ENCODE results near the gene CTF1.
A peak's percentile ranks its signal among the peaks of the same experiment; 100 is the strongest.
"Not testable (repeated sequence)": the region's sequence is repeated elsewhere in the genome, so short reads cannot be mapped to it uniquely, and the experiment has no call there.

The CTF1 gene, protein sequence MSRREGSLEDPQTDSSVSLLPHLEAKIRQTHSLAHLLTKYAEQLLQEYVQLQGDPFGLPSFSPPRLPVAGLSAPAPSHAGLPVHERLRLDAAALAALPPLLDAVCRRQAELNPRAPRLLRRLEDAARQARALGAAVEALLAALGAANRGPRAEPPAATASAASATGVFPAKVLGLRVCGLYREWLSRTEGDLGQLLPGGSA

DNA sequence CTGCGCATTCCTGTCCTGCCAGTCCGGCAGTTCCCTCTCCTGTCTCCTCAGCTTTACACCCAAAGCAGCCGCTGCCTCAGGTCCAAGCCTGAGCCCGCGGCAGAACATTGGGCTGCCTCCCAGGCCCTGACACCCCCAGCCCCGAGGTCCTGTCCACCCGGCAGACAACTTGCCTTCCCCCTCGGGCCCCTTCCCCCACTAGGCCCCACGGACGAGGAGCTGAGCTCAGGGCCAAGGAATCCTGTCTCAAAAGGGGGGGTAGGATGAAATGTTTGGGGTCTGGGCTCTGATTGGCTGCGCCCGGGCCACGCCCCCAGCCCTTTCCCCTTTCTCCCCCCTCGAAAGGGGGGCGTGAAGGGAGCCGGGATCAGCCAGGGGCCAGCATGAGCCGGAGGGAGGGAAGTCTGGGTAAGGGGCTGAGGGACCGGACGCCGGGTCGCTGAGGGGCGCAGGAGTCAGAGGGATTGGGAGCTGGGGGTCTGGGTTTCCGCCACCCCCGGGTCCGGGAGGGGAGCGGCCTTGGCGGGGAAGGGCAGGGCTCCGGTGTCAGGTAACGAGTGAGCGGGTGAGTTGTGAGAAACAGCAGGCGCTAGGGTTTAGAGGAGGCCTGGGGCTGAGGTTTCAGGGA lies at the start of gene CTF1:
Gene CTF1, plus strand, starts transcription at position 354 of the 628 bp plus-strand sequence. Its CDS starts 30 bp downstream, at position 384.
- no peaks in the 10 kb centered on the region for H3K9me3 Mint-ChIP-seq
- peaks cover 51% of the 10 kb centered on the region for H3K4me1 Mint-ChIP-seq (ENCODE audit: low read depth)
- H3K27ac Mint-ChIP-seq, result peak within 1 kb of the TSS; percentile 92
- no peak for DNase-seq
- H3K4me3 Mint-ChIP-seq, result peak within 1 kb of the TSS; percentile 66
- H3K27me3 Mint-ChIP-seq, result no peaks in the 10 kb centered on the region
- H3K36me3 Mint-ChIP-seq (ENCODE audit: low read depth), result peaks cover 11% of the 10 kb centered on the region

DNA sequence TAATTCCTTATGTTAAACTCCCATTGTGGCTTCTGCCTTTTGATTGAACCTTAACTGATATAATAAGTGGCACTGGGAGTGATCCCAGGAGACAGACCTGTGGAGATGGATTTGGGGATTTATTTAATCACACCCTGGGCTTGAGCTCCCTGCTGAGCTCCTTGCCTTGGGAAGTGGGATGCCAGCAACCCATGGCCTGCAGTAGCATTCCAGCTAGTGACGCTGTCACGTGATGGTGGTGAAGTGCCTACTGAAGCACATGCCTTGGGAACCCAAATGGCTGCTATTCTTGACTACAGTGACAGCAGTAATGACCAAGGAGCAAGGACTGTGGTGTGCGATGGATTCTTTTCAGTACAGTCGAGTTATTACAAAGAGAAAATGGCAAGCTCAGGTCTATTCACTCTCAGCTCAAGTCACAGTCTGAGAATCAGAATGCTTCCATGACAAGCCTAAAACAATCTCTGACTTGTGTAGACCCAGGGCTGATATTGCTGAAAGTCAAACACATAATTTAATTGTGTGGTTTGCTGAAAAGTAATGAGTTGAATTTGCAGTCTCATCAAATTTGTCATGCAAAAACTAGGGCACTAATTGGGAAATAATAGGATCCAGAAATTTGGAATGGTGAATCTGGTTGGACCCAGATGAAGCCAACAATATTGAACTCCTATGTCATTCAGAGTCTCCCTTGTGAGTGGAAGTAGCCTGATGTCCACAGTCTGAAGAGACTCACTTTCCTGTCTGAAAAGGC lies 49.6 kb upstream of the CTF1 start:
- DNase-seq, result no peak
- no peaks in the 10 kb centered on the region for H3K9me3 Mint-ChIP-seq
- no peak overlapping the region for H3K27ac Mint-ChIP-seq
- no peaks in the 10 kb centered on the region for H3K27me3 Mint-ChIP-seq
- H3K4me1 Mint-ChIP-seq (ENCODE audit: low read depth), result peaks cover 12% of the 10 kb centered on the region
- no peaks in the 10 kb centered on the region for H3K36me3 Mint-ChIP-seq (ENCODE audit: low read depth)
- no peak overlapping the region for H3K4me3 Mint-ChIP-seq

DNA sequence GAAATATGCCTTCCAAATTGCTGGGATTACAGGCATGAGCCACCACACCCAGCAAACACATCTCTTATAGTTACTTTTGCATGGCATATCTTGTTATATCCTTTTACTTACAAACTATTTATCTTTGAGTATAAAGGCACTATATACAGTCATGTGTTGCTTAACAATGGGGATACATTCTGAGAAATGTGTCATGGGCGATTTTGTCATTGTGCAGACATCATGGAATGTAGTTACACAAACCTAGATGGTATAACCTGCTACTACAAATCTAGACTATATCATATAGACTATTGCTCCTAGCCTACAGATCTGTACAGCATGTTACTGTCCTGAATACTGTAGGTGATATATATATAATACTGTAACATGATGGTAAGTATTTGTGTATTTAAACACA lies 46.2 kb upstream of the CTF1 start:
- DNase-seq, result no peak
- Mint-ChIP-seq H3K4me3 (no peak overlapping the region), H3K27ac (no peak overlapping the region), H3K9me3 (no peaks in the 10 kb centered on the region), H3K4me1 (ENCODE audit: low read depth) (peaks cover 2% of the 10 kb centered on the region), H3K27me3 (no peaks in the 10 kb centered on the region), H3K36me3 (ENCODE audit: low read depth) (no peaks in the 10 kb centered on the region)

DNA sequence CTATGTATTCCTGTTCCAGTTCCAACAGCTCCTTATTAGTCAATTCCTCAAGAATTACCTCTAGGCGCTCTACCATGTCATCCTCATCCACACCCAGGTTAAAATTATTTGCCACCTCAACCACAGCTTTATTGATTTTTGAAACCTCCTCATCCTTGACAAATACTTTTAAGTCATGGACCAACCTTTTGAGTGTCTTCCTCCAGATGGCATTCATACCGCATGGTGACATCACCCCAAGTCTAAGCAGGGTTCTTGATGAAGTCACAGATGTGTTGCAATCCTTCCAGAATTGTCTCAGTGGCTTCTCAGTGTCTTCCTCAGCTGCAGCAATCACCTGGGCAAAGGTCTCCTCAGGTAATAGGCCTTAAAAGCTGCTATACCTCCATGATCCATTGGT lies 42.7 kb upstream of the CTF1 start:
- H3K4me1 Mint-ChIP-seq (ENCODE audit: low read depth), result no peaks in the 10 kb centered on the region
- no peak for DNase-seq
- H3K27me3 Mint-ChIP-seq, result no peaks in the 10 kb centered on the region
- H3K36me3 Mint-ChIP-seq (ENCODE audit: low read depth), result peaks cover 1% of the 10 kb centered on the region
- no peaks in the 10 kb centered on the region for H3K9me3 Mint-ChIP-seq
- H3K27ac Mint-ChIP-seq, result no peak overlapping the region
- no peak overlapping the region for H3K4me3 Mint-ChIP-seq

DNA sequence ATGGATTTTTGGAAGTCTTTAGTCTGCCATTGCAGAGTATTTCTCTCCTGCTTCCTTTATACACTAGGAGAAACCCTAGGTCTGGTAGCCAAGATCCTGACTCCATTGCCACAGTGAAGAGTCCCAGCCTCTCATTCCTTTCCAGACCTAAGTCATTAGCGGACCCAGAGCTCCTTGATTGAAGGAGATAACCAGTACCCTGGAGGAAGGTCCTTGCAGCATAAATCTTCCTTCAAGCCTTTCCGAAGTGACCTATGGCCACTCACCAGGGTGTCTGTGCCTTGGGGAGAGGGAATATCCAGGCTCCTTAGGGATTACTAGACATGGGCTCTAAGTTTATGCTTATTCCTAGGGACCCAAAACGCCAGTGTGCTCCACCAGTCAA lies 38.3 kb upstream of the CTF1 start:
- Mint-ChIP-seq H3K27ac (no peak overlapping the region), H3K27me3 (no peaks in the 10 kb centered on the region), H3K4me1 (ENCODE audit: low read depth) (no peaks in the 10 kb centered on the region), H3K4me3 (no peak overlapping the region), H3K36me3 (ENCODE audit: low read depth) (peaks cover 1% of the 10 kb centered on the region), H3K9me3 (no peaks in the 10 kb centered on the region)
- DNase-seq, result no peak

DNA sequence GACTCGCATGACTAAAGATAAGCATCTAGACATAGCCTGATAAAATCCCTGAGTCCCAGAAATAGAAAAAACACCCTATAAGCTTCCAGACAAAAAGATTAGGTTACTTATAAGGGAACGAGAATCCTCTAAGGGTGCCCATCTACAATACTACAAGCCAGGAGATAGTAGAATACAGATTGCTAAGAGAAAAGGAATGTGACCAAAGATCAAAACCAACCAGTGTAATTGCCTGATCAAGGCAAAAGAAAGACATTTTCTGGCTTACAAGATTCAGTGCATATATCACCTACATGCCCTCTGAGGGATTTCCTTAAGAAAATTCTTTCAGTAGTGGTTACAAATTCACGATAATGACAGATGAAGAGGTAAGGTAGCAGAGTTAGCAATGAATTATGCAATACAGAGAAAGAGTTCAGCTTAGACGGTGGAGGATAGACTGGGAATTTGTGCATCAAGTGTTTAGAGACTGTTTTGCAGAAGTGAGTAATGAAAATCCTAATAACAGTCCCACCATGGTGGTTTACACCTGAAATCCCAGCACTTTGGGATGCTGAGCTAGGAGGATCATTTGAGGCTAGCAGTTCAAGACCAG lies 37.5 kb upstream of the CTF1 start:
- no peak overlapping the region for H3K27ac Mint-ChIP-seq
- no peaks in the 10 kb centered on the region for H3K27me3 Mint-ChIP-seq
- DNase-seq, result no peak
- no peaks in the 10 kb centered on the region for H3K9me3 Mint-ChIP-seq
- no peak overlapping the region for H3K4me3 Mint-ChIP-seq
- no peaks in the 10 kb centered on the region for H3K4me1 Mint-ChIP-seq (ENCODE audit: low read depth)
- H3K36me3 Mint-ChIP-seq (ENCODE audit: low read depth), result peaks cover 1% of the 10 kb centered on the region

DNA sequence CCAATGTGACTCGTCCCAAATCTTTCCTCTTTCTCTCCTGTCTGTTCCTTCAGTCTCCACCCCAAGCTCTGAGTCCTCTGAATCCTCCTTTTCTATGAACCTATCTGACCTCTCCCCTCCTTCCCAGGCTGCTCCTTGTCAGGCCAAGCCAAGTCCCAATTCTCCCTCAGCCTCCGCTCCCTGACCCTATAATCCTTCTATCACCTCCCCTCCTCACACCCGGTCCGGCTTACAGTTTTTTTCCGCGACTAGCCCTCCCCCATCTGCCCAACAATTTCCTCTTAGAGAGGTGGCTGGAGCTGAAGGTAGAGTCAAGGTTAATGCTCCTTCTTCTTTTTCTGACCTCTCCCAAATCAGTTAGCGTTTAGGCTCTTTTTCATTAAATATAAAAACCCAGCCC lies 35.7 kb upstream of the CTF1 start:
- DNase-seq; H3K9me3 Mint-ChIP-seq; H3K27me3 Mint-ChIP-seq; H3K36me3 Mint-ChIP-seq (ENCODE audit: low read depth); H3K4me3 Mint-ChIP-seq; H3K27ac Mint-ChIP-seq; H3K4me1 Mint-ChIP-seq (ENCODE audit: low read depth): not testable (repeated sequence)

DNA sequence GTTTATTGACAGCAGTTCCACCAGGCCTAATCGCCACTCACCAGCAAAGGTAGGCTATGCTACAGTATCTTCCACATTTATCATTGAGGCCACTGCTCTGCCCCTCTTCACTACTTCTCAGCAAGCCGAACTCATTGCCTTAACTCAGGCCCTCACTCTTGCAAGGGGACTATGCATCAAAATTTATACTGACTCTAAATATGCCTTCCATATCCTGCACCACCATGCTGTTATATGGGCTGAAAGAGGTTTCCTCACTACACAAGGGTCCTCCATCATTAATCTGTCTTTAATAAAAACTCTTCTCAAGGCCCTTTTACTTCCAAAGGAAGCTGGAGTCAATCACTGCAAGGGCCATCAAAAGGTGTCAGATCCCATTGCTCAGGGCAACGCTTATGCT lies 33.2 kb upstream of the CTF1 start:
- not testable (repeated sequence) for H3K36me3 Mint-ChIP-seq (ENCODE audit: low read depth); H3K4me3 Mint-ChIP-seq; H3K27ac Mint-ChIP-seq; DNase-seq; H3K4me1 Mint-ChIP-seq (ENCODE audit: low read depth); H3K9me3 Mint-ChIP-seq; H3K27me3 Mint-ChIP-seq

DNA sequence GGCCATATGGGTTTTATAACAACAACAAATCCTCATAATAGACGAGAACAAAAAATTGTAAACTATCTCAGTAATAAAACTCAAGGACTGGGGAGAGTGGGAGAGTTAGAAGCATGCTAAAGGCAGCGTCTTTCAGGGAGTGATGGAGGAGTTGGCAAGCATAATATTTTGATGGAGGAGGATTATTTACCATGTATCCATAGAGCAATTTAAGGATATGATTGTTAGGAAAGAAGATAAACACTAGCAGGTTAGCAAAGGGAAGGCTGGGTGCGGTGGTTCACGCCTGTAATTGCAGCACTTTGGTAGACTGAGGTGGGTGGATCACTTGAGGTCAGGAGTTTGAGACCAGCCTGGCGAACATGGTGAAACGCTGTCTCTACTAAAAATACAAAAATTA lies 30.4 kb upstream of the CTF1 start:
- no peak for DNase-seq
- no peak overlapping the region for H3K27ac Mint-ChIP-seq
- H3K4me3 Mint-ChIP-seq, result no peak overlapping the region
- H3K4me1 Mint-ChIP-seq (ENCODE audit: low read depth), result no peaks in the 10 kb centered on the region
- no peaks in the 10 kb centered on the region for H3K9me3 Mint-ChIP-seq
- H3K36me3 Mint-ChIP-seq (ENCODE audit: low read depth), result no peaks in the 10 kb centered on the region
- H3K27me3 Mint-ChIP-seq, result no peaks in the 10 kb centered on the region

DNA sequence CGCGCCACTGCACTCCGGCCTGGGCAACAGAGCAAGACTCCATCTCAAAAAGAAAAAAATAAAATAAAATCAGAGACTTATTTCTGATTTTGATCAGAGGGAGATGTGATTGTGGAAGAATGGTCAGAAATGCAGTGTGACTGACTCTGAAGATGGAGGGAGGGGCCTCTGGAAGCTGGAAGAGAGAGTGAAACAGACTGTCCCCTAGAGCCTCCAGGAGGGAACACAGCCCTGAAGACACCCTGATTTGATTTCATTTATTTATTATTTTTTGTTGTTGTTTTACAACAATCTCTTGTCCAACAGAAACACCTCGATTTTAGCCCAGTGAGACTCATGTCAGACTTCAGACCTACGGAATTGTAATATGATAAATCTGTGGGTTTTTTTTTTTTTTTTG lies 28.7 kb upstream of the CTF1 start:
- Mint-ChIP-seq H3K36me3 (ENCODE audit: low read depth) (no peaks in the 10 kb centered on the region), H3K4me3 (no peak overlapping the region), H3K4me1 (ENCODE audit: low read depth) (peaks cover 7% of the 10 kb centered on the region), H3K9me3 (no peaks in the 10 kb centered on the region), H3K27me3 (no peaks in the 10 kb centered on the region), H3K27ac (no peak overlapping the region)
- DNase-seq, result no peak

DNA sequence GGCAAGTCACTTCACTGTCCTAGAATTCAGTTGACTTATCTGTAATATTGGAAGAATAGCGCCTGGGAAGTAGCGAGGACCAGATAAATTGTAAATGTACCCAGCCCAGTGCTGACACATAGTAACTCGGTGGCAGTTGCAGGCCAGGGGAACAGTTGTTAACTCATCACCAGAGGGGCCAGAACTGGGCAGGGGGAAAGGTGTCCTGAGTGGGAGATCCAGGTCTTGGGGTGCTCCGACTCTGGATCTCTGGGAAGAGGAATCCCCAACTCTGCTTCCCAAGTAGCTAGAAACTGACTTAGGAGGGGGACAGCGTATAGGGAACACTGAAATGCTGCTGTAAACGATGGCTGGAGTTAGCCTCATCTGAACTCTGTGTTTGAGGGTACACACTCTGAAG lies 25.5 kb upstream of the CTF1 start:
- DNase-seq, result no peak
- no peak overlapping the region for H3K27ac Mint-ChIP-seq
- no peaks in the 10 kb centered on the region for H3K9me3 Mint-ChIP-seq
- no peak overlapping the region for H3K4me3 Mint-ChIP-seq
- H3K27me3 Mint-ChIP-seq, result no peaks in the 10 kb centered on the region
- peaks cover 22% of the 10 kb centered on the region for H3K36me3 Mint-ChIP-seq (ENCODE audit: low read depth)
- H3K4me1 Mint-ChIP-seq (ENCODE audit: low read depth), result peaks cover 23% of the 10 kb centered on the region

DNA sequence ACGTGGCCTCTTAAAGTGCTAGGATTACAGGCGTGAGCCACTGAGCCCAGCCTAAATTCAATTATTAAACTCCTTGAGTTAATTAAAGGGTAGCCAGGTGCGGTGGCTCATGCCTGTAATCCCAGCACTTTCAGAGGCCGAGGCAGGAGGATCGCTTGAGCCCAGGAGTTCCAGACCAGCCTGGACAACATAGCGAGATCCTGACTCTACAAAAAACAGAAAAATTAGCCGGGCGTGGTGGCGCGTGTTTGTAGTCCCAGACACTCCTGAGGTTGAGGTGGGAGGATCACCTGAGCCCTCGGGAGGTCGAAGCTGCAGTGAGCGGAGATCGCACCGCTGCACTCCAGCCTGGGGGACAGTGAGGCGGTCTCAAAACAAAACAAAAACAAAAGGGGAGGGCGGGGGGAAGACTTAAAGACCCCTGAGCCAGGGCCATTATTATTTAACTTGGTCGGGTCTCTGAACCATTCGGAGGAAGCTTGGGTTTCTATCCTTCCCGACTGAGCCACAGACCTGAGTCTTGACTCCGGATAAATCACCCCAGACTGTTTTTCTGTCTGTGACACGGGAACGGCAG lies 22.1 kb upstream of the CTF1 start:
- peaks cover 42% of the 10 kb centered on the region for H3K4me1 Mint-ChIP-seq (ENCODE audit: low read depth)
- H3K27me3 Mint-ChIP-seq, result no peaks in the 10 kb centered on the region
- peaks cover 44% of the 10 kb centered on the region for H3K36me3 Mint-ChIP-seq (ENCODE audit: low read depth)

DNA sequence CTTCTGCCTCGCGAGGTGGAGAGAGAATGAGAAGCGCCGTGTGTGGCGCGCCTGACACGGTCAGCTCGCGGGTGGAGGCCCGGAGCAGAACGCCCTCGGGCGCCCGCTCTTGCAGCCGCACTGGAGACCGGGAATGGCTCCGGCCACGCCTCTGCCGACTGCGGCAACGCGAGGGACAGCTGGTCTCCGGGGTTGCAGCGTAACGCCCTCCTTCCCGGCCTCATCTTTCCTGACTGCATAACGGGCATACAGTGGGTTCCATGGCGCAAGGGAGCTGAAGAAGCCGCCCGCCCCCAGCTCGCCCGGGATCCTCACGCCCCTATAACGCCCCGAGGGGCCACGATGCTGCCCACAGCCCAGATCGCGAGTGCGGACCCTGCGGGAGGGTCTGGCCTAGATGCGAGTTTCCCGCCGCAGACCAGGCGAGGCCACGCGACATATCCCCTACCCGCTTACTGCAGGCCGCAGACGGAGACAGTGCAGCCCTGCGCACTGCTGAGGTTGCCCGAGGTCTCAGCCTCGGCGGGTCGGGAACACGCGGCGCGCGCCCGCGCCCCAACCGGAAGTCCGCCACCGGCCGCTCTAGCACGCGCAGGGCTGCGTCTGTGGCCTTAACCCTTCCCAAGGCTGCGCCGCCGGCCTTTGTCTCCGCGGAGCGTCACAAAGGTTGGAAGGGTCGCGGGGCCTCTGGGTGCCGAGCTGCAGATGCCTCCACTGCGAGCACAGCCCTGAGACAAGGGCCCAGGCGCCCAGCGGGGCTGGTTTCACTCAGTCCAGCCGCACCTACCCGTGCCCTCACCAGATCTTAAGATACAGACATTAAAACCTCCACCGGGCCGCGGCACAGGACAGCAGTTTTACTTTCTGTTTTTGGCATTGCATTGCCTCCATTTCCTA lies 21.3 kb upstream of the CTF1 start:
- peak overlapping the region; percentile 88 for H3K27ac Mint-ChIP-seq
- H3K27me3 Mint-ChIP-seq, result no peaks in the 10 kb centered on the region
- peak overlapping the region; percentile 96 for H3K4me3 Mint-ChIP-seq
- H3K36me3 Mint-ChIP-seq (ENCODE audit: low read depth), result peaks cover 49% of the 10 kb centered on the region
- peaks cover 42% of the 10 kb centered on the region for H3K4me1 Mint-ChIP-seq (ENCODE audit: low read depth)
- H3K9me3 Mint-ChIP-seq, result no peaks in the 10 kb centered on the region
- DNase-seq, result peak; percentile 95

More for the DNA sequence above, 22.1 kb upstream of the CTF1 start:
- H3K9me3 Mint-ChIP-seq, result no peaks in the 10 kb centered on the region
- H3K4me3 Mint-ChIP-seq, result peak overlapping the region; percentile 96
- no peak for DNase-seq
- H3K27ac Mint-ChIP-seq, result peak overlapping the region; percentile 88

Measured in activated T-cell treated with anti-CD3 and anti-CD28 coated beads, Interleukin-2, amount 50 U/mL, for 24 hours (primary cell).